ENCODE results near the gene CMTM1.
"Not testable (repeated sequence)": the region's sequence is repeated elsewhere in the genome, so short reads cannot be mapped to it uniquely, and the experiment has no call there.

CMTM1 gene

GRCh38 chr16:66594739-66595138 is 28.5 kb downstream of the CMTM1 start:
- DNase-seq: no peak

- DNase-seq: not testable (repeated sequence)
These were observed 30.3 kb downstream of the CMTM1 start for GRCh38 chr16:66596559-66596958.

GRCh38 chr16:66596986-66597848 is 31.0 kb downstream of the CMTM1 start:
- no peak for DNase-seq

- no peak for DNase-seq
These were observed 31.9 kb downstream of the CMTM1 start for GRCh38 chr16:66598111-66598510.

- DNase-seq: no peak
These were observed 33.5 kb downstream of the CMTM1 start for GRCh38 chr16:66599726-66600125.

- no peak for DNase-seq
These were observed 34.2 kb downstream of the CMTM1 start for GRCh38 chr16:66600477-66600876.

- DNase-seq: no peak
These were observed 35.2 kb downstream of the CMTM1 start for GRCh38 chr16:66601471-66601870.

- DNase-seq: peak; percentile 64
These were observed 37.5 kb downstream of the CMTM1 start for GRCh38 chr16:66603537-66604375.

GRCh38 chr16:66604376-66605176 is 38.3 kb downstream of the CMTM1 start, which contains the start of gene CMTM3:
Gene CMTM3 (plus strand): TSS chr16:66604704. CDS start chr16:66604806, 102 bp downstream.
- DNase-seq: peak; percentile 69

GRCh38 chr16:66605177-66605978 is 39.1 kb downstream of the CMTM1 start:
- peak; percentile 48 for DNase-seq

GRCh38 chr16:66605979-66606751 is 39.9 kb downstream of the CMTM1 start:
- no peak for DNase-seq

GRCh38 chr16:66608241-66609138 is 42.3 kb downstream of the CMTM1 start:
- peak; percentile 86 for DNase-seq

GRCh38 chr16:66609139-66609510 is 42.9 kb downstream of the CMTM1 start:
- no peak for DNase-seq

- no peak for DNase-seq
These were observed 44.0 kb downstream of the CMTM1 start for GRCh38 chr16:66610111-66610820.

GRCh38 chr16:66611911-66612310 is 45.7 kb downstream of the CMTM1 start:
- not testable (repeated sequence) for DNase-seq

GRCh38 chr16:66612422-66612821 is 46.2 kb downstream of the CMTM1 start:
- DNase-seq: no peak

GRCh38 chr16:66614161-66614802 is 48.0 kb downstream of the CMTM1 start:
- DNase-seq: no peak

- DNase-seq: no peak
These were observed 49.9 kb downstream of the CMTM1 start for GRCh38 chr16:66616169-66616568.

GRCh38 chr16:66616592-66616991 is 50.4 kb downstream of the CMTM1 start:
- no peak for DNase-seq
